ENCODE measurements around the gene DPP10. TPM values are rescaled to one million over a fixed set of nuclear protein-coding genes. Genes with fewer than 3 reads are reported as not detected.

DPP10 gene
- total and polyA plus RNA-seq, 10 of the 15 experiments (the other 5 are each of a cell fraction or from before 2014, with no cell fraction given): not detected

GRCh38 chr2:115739574-115739973 lies 1297.1 kb downstream of the DPP10 start:
- DNase-seq (ENCODE audit: low read depth, low spot score): no peak
- no peaks in the 10 kb centered on the region for H4K20me1 ChIP-seq (ENCODE audit: control insufficient read depth, insufficient read depth)
- no peaks in the 10 kb centered on the region for H3K79me2 ChIP-seq (ENCODE audit: control insufficient read depth, insufficient read depth, low read length)
- POLR2A ChIA-PET: no interaction called here
- no peaks in the 10 kb centered on the region for H3K9me3 ChIP-seq (replicated peaks; ENCODE audit: control insufficient read depth, insufficient read depth, low read length)
- no peak overlapping the region for H3K27ac ChIP-seq (ENCODE audit: control insufficient read depth, insufficient read depth)
- no peaks in the 10 kb centered on the region for H3K27me3 ChIP-seq (replicated peaks in 1 of 2; ENCODE audit: control insufficient read depth in 2 of 2, insufficient read depth in 2 of 2, low read length in 1 of 2)
- H3K4me1 ChIP-seq (ENCODE audit: control insufficient read depth, insufficient read depth, low read length): no peaks in the 10 kb centered on the region
- H3K36me3 ChIP-seq (ENCODE audit: control insufficient read depth in 2 of 2, insufficient read depth in 2 of 2, low read length in 1 of 2): no peaks in the 10 kb centered on the region
- no peak for ATAC-seq
- no TSS peak for BruUV-seq (replicated peaks)
- 13% methylated on average over 4 of the region's 4 CpGs for WGBS (ENCODE audit: insufficient coverage, insufficient replicate concordance, low lambda C conversion rate, missing lambda C conversion rate)
- no peak for TF ChIP-seq LARP7 (IDR thresholded peaks at IDR 0.05)
- in situ Hi-C loops (cut with MboI): no loop called here
- intact Hi-C loops (cut with micrococcal nuclease; ENCODE audit: unreplicated experiment): no loop called here
- H3K9ac ChIP-seq (ENCODE audit: control insufficient read depth, insufficient read depth, low read length): no peak overlapping the region
- SMC1A ChIA-PET (ENCODE audit: uncharacterized antibody, unreplicated experiment): no interaction called here
- FAIRE-seq: no peak
- CTCF ChIA-PET: no interaction called here
- H3K4me3 ChIP-seq: no peak overlapping the region
- H3K4me2 ChIP-seq (ENCODE audit: control insufficient read depth, insufficient read depth): no peak overlapping the region
- RAD21 ChIA-PET (ENCODE audit: unreplicated experiment): no interaction called here
- no peak overlapping the region for H2AFZ ChIP-seq (ENCODE audit: control insufficient read depth, low read depth, low read length)

- Histone ChIP-seq H3K9me3 (replicated peaks; ENCODE audit: control insufficient read depth, insufficient read depth, low read length) (no peaks in the 10 kb centered on the region), H3K27me3 (replicated peaks in 1 of 2; ENCODE audit: control insufficient read depth in 2 of 2, insufficient read depth in 2 of 2, low read length in 1 of 2) (no peaks in the 10 kb centered on the region), H3K4me2 (ENCODE audit: control insufficient read depth, insufficient read depth) (no peak overlapping the region), H3K36me3 (ENCODE audit: control insufficient read depth in 2 of 2, insufficient read depth in 2 of 2, low read length in 1 of 2) (no peaks in the 10 kb centered on the region), H4K20me1 (ENCODE audit: control insufficient read depth, insufficient read depth) (no peaks in the 10 kb centered on the region), H3K27ac (ENCODE audit: control insufficient read depth, insufficient read depth) (no peak overlapping the region), H2AFZ (ENCODE audit: control insufficient read depth, low read depth, low read length) (no peak overlapping the region), H3K4me3 (no peak overlapping the region), H3K4me1 (ENCODE audit: control insufficient read depth, insufficient read depth, low read length) (no peaks in the 10 kb centered on the region), H3K9ac (ENCODE audit: control insufficient read depth, insufficient read depth, low read length) (no peak overlapping the region), H3K79me2 (ENCODE audit: control insufficient read depth, insufficient read depth, low read length) (no peaks in the 10 kb centered on the region)
- TF ChIP-seq BCL11A (IDR thresholded peaks at IDR 0.05; ENCODE audit: low read depth, low read length) (no peak), RAD51 (IDR thresholded peaks at IDR 0.05) (no peak), NBN (IDR thresholded peaks at IDR 0.05) (no peak), LARP7 (IDR thresholded peaks at IDR 0.05) (no peak), KLF5 (IDR thresholded peaks at IDR 0.05; ENCODE audit: partially characterized antibody) (no peak), SPI1 (IDR thresholded peaks at IDR 0.05; ENCODE audit: borderline replicate concordance, insufficient read depth, low read depth, low read length) (no peak), NRF1 (conservative IDR thresholded peaks at IDR 0.05; ENCODE audit: low read depth, low read length) (no peak), SIN3A (IDR thresholded peaks at IDR 0.05; ENCODE audit: low read depth, low read length) (no peak), ESRRA (IDR thresholded peaks at IDR 0.05; ENCODE audit: low read length) (no peak), NR2C1 (IDR thresholded peaks at IDR 0.05) (no peak), EED (IDR thresholded peaks at IDR 0.05; ENCODE audit: low read depth) (no peak), CHD2 (IDR thresholded peaks at IDR 0.05; ENCODE audit: borderline replicate concordance, low read depth, low read length) (no peak), SRF (IDR thresholded peaks at IDR 0.05; ENCODE audit: low read depth in 2 of 2, low read length in 2 of 2) (no peak), MXI1 (IDR thresholded peaks at IDR 0.05; ENCODE audit: low read depth, low read length) (no peak), RCOR1 (conservative IDR thresholded peaks at IDR 0.05; ENCODE audit: low read depth, low read length) (no peak)
- TF ChIP-seq, protein P1, sequence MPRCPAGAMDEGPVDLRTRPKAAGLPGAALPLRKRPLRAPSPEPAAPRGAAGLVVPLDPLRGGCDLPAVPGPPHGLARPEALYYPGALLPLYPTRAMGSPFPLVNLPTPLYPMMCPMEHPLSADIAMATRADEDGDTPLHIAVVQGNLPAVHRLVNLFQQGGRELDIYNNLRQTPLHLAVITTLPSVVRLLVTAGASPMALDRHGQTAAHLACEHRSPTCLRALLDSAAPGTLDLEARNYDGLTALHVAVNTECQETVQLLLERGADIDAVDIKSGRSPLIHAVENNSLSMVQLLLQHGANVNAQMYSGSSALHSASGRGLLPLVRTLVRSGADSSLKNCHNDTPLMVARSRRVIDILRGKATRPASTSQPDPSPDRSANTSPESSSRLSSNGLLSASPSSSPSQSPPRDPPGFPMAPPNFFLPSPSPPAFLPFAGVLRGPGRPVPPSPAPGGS (IDR thresholded peaks at IDR 0.05; ENCODE audit: borderline replicate concordance, insufficient read depth, low read depth, low read length, poor library complexity, severe bottlenecking): no peak
- TF ChIP-seq, protein P2, sequence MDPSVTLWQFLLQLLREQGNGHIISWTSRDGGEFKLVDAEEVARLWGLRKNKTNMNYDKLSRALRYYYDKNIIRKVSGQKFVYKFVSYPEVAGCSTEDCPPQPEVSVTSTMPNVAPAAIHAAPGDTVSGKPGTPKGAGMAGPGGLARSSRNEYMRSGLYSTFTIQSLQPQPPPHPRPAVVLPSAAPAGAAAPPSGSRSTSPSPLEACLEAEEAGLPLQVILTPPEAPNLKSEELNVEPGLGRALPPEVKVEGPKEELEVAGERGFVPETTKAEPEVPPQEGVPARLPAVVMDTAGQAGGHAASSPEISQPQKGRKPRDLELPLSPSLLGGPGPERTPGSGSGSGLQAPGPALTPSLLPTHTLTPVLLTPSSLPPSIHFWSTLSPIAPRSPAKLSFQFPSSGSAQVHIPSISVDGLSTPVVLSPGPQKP (IDR thresholded peaks at IDR 0.05; ENCODE audit: low read depth, low read length): no peak
- CTCF ChIA-PET: no interaction called here
- ATAC-seq (no peak), DNase-seq (ENCODE audit: low read depth, low spot score) (no peak), FAIRE-seq (no peak)
- WGBS (ENCODE audit: insufficient coverage, insufficient replicate concordance, low lambda C conversion rate, missing lambda C conversion rate): 0% methylated on average over 1 of the region's 1 CpG
- SMC1A ChIA-PET (ENCODE audit: uncharacterized antibody, unreplicated experiment): interaction anchor here (1.3 kb wide), 1 partner anchor 9 kb away, joined by 3 read pairs; no protein-coding TSS in a partner anchor
- BruUV-seq (replicated peaks): no TSS peak
- POLR2A ChIA-PET: no interaction called here
- in situ Hi-C loops (cut with MboI): no loop called here
- RAD21 ChIA-PET (ENCODE audit: unreplicated experiment): no interaction called here
- intact Hi-C loops (cut with micrococcal nuclease; ENCODE audit: unreplicated experiment): no loop called here
These were observed 1303.7 kb downstream of the DPP10 start for GRCh38 chr2:115746151-115746550.

Data from GM12878 (cell line).